Kidney tubule cell (primary cell): ENCODE data around the gene SSTR5.

ENCODE experiments used
- DNase-seq: peaks from one replicate; pipeline ENCODE4 v3.0.0-alpha.2; 2018; ENCODE audit warnings: low spot score

SSTR5 gene

GRCh38 chr16:1106659-1107058 lies 34.1 kb downstream of the SSTR5 start:
- no peak for DNase-seq

GRCh38 chr16:1107141-1107540 lies 34.6 kb downstream of the SSTR5 start:
- DNase-seq, result no peak

GRCh38 chr16:1107731-1108130 lies 35.2 kb downstream of the SSTR5 start:
- no peak for DNase-seq

GRCh38 chr16:1108299-1109252 lies 36.0 kb downstream of the SSTR5 start:
- peak; percentile 46 for DNase-seq

GRCh38 chr16:1109648-1110047 lies 37.1 kb downstream of the SSTR5 start:
- peak; percentile 51 for DNase-seq

GRCh38 chr16:1112506-1113184 lies 40.1 kb downstream of the SSTR5 start:
- no peak for DNase-seq

- DNase-seq, result no peak
Observed at GRCh38 chr16:1113489-1113888, 40.9 kb downstream of the SSTR5 start.

- no peak for DNase-seq
Observed at GRCh38 chr16:1113889-1114526, 41.5 kb downstream of the SSTR5 start.

GRCh38 chr16:1116693-1117077 lies 44.1 kb downstream of the SSTR5 start:
- DNase-seq, result no peak

GRCh38 chr16:1117176-1117900 lies 44.8 kb downstream of the SSTR5 start:
- no peak for DNase-seq

GRCh38 chr16:1117926-1118325 lies 45.4 kb downstream of the SSTR5 start:
- DNase-seq, result no peak

GRCh38 chr16:1119129-1119528 lies 46.6 kb downstream of the SSTR5 start:
- DNase-seq, result no peak

- DNase-seq, result no peak
Observed at GRCh38 chr16:1119766-1120576, 47.4 kb downstream of the SSTR5 start.

- DNase-seq, result no peak
Observed at GRCh38 chr16:1120577-1120941, 48.0 kb downstream of the SSTR5 start.

GRCh38 chr16:1121009-1121408 lies 48.5 kb downstream of the SSTR5 start:
- no peak for DNase-seq

- no peak for DNase-seq
Observed at GRCh38 chr16:1121601-1122397, 49.3 kb downstream of the SSTR5 start.

GRCh38 chr16:1122398-1122765 lies 49.8 kb downstream of the SSTR5 start:
- no peak for DNase-seq

- DNase-seq, result no peak
Observed at GRCh38 chr16:1123525-1124230, 51.1 kb downstream of the SSTR5 start.

- DNase-seq, result no peak
Observed at GRCh38 chr16:1124291-1124690, 51.7 kb downstream of the SSTR5 start.

- DNase-seq, result no peak
Observed at GRCh38 chr16:1124795-1125194, 52.2 kb downstream of the SSTR5 start.
